ENCODE measurements around the gene CIZ1. TPM values are rescaled to one million over a fixed set of nuclear protein-coding genes. Genes with fewer than 3 reads are reported as not detected.

Gene CIZ1
- total and polyA plus RNA-seq, 2 of the 13 experiments (the other 11 are each of a cell fraction or from before 2014, with no cell fraction given): 30.6 to 50.3 TPM

DNA sequence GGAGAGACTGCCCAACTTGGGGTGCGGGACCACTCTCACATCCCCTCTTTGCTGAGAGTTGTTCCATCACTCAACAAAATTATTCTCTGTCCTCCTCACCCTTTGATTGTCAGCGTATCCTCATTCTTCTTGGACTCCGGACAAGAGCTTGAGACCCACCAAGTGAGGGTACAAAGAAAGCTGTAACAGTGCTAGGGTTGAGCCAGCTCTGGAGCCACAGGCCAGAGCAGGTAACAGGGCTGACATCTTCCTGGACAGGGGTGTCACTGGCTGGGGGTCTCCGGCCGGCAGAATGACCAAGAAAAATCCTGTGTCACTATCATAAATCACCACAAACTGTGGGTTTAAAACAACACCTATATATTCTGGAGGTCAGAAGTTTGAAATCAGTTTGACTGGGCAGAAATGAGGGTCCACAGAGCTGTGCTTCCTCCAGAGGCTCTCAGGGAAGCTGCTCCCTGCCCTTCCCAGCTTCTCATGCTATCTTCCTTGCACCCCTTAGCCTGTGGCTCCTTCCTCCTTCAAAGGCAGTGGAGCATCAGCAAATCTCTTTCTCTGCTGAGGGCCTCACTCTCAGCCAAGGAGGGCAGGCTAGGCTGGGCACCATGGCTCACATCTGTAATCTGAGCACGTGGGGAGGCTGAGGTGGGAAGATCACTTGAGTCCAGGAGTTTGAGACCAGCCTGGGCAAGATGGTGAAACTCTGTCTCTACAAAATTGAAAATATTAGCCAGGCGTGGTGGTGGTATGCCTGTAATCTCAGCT is 35.5 kb downstream of the CIZ1 start (continued):
- no peak for TF ChIP-seq KIAA2018 (CRISPR knock-in tag; IDR thresholded peaks at IDR 0.05; ENCODE audit: borderline replicate concordance)

DNA sequence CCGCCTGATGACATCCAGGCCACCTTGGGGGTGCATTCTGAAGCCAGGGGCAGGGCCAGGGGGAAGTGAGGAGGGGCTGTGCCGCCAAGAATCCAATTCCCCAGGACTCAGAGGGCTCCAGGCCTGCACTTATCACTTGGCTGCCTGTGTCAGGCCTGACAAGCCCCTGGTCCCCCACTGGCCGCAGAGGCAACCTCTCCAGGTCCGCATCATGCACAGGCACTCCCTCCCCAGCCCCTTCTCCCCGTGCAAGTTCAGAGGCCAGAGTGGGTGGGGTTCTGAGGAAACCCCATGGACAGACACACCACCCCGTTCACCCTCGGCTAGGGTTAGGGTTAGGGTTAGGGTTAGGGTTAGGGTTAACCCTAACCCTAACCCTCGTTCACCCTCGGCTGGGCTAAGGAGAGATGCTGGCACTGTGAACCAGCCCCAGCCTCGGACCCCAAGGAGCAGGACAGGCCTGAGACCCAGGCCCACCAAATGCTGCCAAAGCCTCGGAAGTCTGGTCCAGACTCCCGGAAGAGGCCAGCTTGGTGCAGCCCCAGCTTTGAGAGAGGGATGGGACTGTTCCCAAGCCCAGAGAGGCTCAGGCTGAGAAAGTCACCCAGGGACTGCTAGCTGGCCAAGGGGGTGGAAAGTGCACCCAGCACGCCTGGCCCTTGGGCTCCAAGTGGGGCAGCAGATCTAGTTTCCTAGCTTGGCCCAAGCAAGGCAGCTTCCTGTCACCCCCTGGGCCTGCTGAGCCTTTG is 37.3 kb downstream of the CIZ1 start:
- CTCF ChIA-PET (ENCODE audit: low intra/inter-chr PET ratio, low total read pairs): no interaction called here
- peak; percentile 68; the same call in 1 of the 2 replicates for TF ChIP-seq TERF1 (CRISPR knock-in tag; IDR thresholded peaks at IDR 0.05)
- no peak for TF ChIP-seq SRY (CRISPR knock-in tag; IDR thresholded peaks at IDR 0.05)
- TF ChIP-seq HNF4A (CRISPR knock-in tag; IDR thresholded peaks at IDR 0.05): no peak
- no peak overlapping the region for H3K4me2 ChIP-seq (ENCODE audit: low read depth, low read length)
- no peak for ATAC-seq
- H3K27me3 ChIP-seq (ENCODE audit: control insufficient read depth in 1 of 2, insufficient read depth in 2 of 2, low read length in 2 of 2): peaks cover 9 to 38% of the 10 kb centered on the region in 2 experiments; a peak in 4 of 5 replicates
- BruUV-seq (replicated peaks): no TSS peak
- no peaks in the 10 kb centered on the region for H4K20me1 ChIP-seq (ENCODE audit: insufficient read depth, low read length)
- H3K4me3 ChIP-seq (replicated peaks in 1 of 3; ENCODE audit: insufficient read depth in 1 of 3, low read depth in 2 of 3, low read length in 3 of 3): no peak overlapping the region
- H2AFZ ChIP-seq (ENCODE audit: low read length): no peak overlapping the region
- no peak for FAIRE-seq
- no peak for DNase-seq (ENCODE audit: low spot score)
- in situ Hi-C loops (cut with HindIII; ENCODE audit: extremely low pct_ligation_motif_present, low pct_unique_long_range_greater_than_20kb): no loop called here
- H3K4me1 ChIP-seq (ENCODE audit: insufficient read depth, low read length): peaks cover 50% of the 10 kb centered on the region
- no peaks in the 10 kb centered on the region for H3K9me3 ChIP-seq (ENCODE audit: low read length)
- 0% methylated on average over 2 of the region's 13 CpGs for WGBS (ENCODE audit: low lambda C conversion rate)
- no peak overlapping the region for H3K9ac ChIP-seq (ENCODE audit: insufficient read depth, low read depth, low read length)
- POLR2A ChIA-PET: no interaction called here
- no peak overlapping the region for H3K27ac ChIP-seq (ENCODE audit: extremely low read length, insufficient read depth, low read length)
- H3K36me3 ChIP-seq (replicated peaks in 1 of 2; ENCODE audit: control insufficient read depth in 1 of 2, insufficient read depth in 2 of 2, low read length in 2 of 2): no peaks in the 10 kb centered on the region
- no peaks in the 10 kb centered on the region for H3K79me2 ChIP-seq (ENCODE audit: insufficient read depth, low read length)
- intact Hi-C loops (cut with micrococcal nuclease; ENCODE audit: unreplicated experiment): no loop called here

All from HepG2 (cell line).